ENCODE data around the gene CRYBA4. TPM values are rescaled to one million over a fixed set of nuclear protein-coding genes. Genes with fewer than 3 reads are reported as not detected.

The CRYBA4 gene
- total and polyA plus RNA-seq, 2 of the 13 experiments (the other 11 are each of a cell fraction or from before 2014, with no cell fraction given): not detected

GRCh38 chr22:26672590-26673468, 51.1 kb downstream of the CRYBA4 start:
- no peaks in the 10 kb centered on the region for H3K36me3 ChIP-seq (replicated peaks in 1 of 2; ENCODE audit: control insufficient read depth in 1 of 2, insufficient read depth in 2 of 2, low read length in 2 of 2)
- ChIA-PET POLR2A (no interaction called here), CTCF (ENCODE audit: low intra/inter-chr PET ratio, low total read pairs) (no interaction called here)
- peaks cover 0 to 7% of the 10 kb centered on the region in 2 experiments; a peak in 1 of 5 replicates for H3K27me3 ChIP-seq (ENCODE audit: control insufficient read depth in 1 of 2, insufficient read depth in 2 of 2, low read length in 2 of 2)
- peak overlapping the region; percentile 43 to 71 (median 52) for H3K4me3 ChIP-seq (replicated peaks in 1 of 3; ENCODE audit: insufficient read depth in 1 of 3, low read depth in 2 of 3, low read length in 3 of 3)
- H4K20me1 ChIP-seq (ENCODE audit: insufficient read depth, low read length): no peaks in the 10 kb centered on the region
- DNase-seq (ENCODE audit: low spot score): peak; percentile 62
- FAIRE-seq: no peak
- peaks cover 14% of the 10 kb centered on the region for H3K4me1 ChIP-seq (ENCODE audit: insufficient read depth, low read length)
- WGBS (ENCODE audit: low lambda C conversion rate): 15% methylated on average over 23 of the region's 36 CpGs
- no peaks in the 10 kb centered on the region for H3K79me2 ChIP-seq (ENCODE audit: insufficient read depth, low read length)
- intact Hi-C loops (cut with micrococcal nuclease; ENCODE audit: unreplicated experiment): no loop called here
- peaks cover 17% of the 10 kb centered on the region for H3K9me3 ChIP-seq (ENCODE audit: low read length)
- ATAC-seq: peak; percentile 66
- peak overlapping the region; percentile 40 for H3K27ac ChIP-seq (ENCODE audit: extremely low read length, insufficient read depth, low read length)
- peak overlapping the region; percentile 86 for H2AFZ ChIP-seq (ENCODE audit: low read length)
- peak overlapping the region; percentile 45; the same call in 1 of the 2 replicates for H3K9ac ChIP-seq (ENCODE audit: insufficient read depth, low read depth, low read length)
- in situ Hi-C loops (cut with HindIII; ENCODE audit: extremely low pct_ligation_motif_present, low pct_unique_long_range_greater_than_20kb): no loop called here
- peak overlapping the region; percentile 80 for H3K4me2 ChIP-seq (ENCODE audit: low read depth, low read length)
- BruUV-seq (replicated peaks): TSS peak; percentile 67
- TF ChIP-seq SP2 (CRISPR knock-in tag; IDR thresholded peaks at IDR 0.05) (peak; percentile 31; the same call in 1 of the 2 replicates), POLR2A (IDR thresholded peaks at IDR 0.05; ENCODE audit: insufficient read depth in 1 of 2, low read depth in 2 of 2, low read length in 2 of 2) (peak in 1 of 2 experiments; percentile 50; a peak in 1 of 4 replicates), CREB1 (IDR thresholded peaks at IDR 0.05) (peak; percentile 21; the same call in 1 of the 2 replicates), CREB1 (CRISPR knock-in tag; IDR thresholded peaks at IDR 0.05) (peak; percentile 69; the same call in 1 of the 2 replicates), ELF1 (CRISPR knock-in tag; IDR thresholded peaks at IDR 0.05) (peak; percentile 64), SKIL (CRISPR knock-in tag; IDR thresholded peaks at IDR 0.05; ENCODE audit: borderline replicate concordance) (no peak), THAP11 (CRISPR knock-in tag; IDR thresholded peaks at IDR 0.05) (peak; percentile 23; the same call in 1 of the 2 replicates), TBL1XR1 (IDR thresholded peaks at IDR 0.05; ENCODE audit: borderline replicate concordance, low read length, partially characterized antibody) (no peak), ZNF574 (CRISPR knock-in tag; IDR thresholded peaks at IDR 0.05) (peak; percentile 98), CBX5 (CRISPR knock-in tag; IDR thresholded peaks at IDR 0.05; ENCODE audit: borderline replicate concordance) (peak; percentile 12; the same call in 1 of the 2 replicates), PAWR (CRISPR knock-in tag; IDR thresholded peaks at IDR 0.05; ENCODE audit: borderline replicate concordance) (no peak), SRSF1 (optimal IDR thresholded peaks at IDR 0.05; ENCODE audit: low read depth, low read length) (peak; percentile 68), RFX5 (IDR thresholded peaks at IDR 0.05; ENCODE audit: low read depth, low read length) (0 out of 2 replicates have a peak, but pooled peaks have one; percentile 18)
- TF ChIP-seq, protein P1, sequence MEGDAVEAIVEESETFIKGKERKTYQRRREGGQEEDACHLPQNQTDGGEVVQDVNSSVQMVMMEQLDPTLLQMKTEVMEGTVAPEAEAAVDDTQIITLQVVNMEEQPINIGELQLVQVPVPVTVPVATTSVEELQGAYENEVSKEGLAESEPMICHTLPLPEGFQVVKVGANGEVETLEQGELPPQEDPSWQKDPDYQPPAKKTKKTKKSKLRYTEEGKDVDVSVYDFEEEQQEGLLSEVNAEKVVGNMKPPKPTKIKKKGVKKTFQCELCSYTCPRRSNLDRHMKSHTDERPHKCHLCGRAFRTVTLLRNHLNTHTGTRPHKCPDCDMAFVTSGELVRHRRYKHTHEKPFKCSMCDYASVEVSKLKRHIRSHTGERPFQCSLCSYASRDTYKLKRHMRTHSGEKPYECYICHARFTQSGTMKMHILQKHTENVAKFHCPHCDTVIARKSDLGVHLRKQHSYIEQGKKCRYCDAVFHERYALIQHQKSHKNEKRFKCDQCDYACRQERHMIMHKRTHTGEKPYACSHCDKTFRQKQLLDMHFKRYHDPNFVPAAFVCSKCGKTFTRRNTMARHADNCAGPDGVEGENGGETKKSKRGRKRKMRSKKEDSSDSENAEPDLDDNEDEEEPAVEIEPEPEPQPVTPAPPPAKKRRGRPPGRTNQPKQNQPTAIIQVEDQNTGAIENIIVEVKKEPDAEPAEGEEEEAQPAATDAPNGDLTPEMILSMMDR (CRISPR knock-in tag; IDR thresholded peaks at IDR 0.05): peak; percentile 30; the same call in 1 of the 2 replicates
